GM21619 (cell line): ENCODE data around the gene GADD45A.
A peak's percentile ranks its signal among the peaks of the same experiment; 100 is the strongest.

Experiments
- ATAC-seq: cut with Tn5 transposase; IDR thresholded peaks from one replicate; pipeline ENCODE4 v1.9.1; 2021; ENCODE audit not compliant: unreplicated experiment

The GADD45A gene

DNA sequence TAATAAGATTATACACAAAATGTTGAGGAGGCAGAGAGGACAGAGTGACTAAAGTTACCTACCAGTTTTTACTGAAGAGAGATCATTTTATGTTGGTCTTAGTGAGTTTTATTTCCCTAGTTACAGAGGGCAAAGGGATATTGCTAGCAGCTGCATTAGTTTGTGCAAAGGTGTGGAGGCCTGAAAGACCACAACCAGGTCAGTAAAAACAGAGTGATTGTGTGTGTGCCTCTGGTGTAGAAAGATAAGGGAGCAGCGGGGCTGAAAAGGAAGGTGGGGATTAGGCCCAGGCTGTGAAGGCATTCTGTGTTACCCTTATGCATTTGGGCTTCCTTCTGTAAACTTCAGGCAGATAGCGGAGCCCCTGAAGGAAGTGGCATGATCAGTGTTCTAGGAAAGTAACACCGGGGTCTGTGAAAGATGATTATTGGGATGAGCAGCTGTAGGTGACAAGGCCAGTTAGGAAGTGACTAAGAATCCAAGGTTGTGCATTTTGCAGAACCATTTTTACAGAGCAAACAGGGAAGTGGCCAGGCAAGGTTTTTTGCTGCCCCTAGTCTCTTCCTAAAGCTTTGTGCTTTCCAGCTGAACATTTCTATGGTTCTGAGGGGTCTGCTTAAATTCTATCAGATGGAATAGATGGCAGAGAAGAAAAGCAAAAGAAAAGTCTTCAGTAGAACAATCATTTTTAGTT lies 3.7 kb downstream of the GADD45A start:
- ATAC-seq = no peak

DNA sequence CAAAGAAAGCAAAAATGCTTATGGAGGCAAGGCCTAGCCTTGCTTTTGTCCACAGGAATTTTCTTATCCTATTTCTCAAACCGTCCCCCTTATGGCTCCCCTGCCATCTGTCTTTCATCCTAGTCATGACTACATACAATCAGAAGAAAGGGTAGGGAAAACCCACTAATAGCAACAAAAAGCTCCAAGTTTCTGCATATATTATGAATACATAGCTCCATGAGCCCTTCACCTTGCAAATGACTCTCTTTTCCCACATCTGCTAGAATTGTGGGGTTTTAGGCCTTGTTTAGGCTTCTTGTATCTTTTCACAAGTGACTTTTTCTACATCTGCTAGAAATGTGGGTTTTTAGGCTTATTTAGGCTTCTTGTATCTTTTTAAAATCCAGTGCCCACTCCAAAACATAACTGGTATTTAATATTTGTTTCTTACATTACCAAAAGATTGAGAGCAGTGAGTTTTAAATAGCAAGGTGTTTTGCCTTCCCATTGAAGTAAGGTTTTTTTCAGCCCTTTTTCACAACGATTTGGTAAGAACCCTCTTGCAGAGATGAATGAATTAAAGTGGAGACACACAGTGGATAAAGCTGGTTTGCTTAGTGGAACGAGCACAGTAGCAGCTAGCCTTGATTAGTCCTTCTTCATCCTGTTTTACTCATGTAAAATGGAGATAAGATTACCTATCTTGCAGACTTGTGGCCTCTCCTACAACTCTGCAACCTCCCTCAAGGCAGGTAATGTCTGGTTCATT lies 4.4 kb downstream of the GADD45A start:
- ATAC-seq = no peak

DNA sequence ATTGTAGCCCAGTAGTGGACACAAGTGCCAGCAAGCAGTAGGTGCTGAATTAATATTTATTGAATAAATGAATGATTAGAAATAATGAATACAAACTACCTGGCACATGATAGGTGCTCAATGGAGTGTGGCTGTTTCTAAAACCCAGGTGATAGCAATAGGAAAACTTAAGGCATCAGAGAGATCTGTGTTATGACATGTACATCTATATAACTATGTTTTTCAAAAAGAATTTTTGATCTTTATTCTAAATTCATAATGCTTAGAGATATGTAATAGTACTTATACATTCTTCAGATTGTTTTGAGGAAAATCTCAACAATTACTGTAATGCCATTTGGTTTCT lies 5.0 kb downstream of the GADD45A start:
- ATAC-seq = no peak

DNA sequence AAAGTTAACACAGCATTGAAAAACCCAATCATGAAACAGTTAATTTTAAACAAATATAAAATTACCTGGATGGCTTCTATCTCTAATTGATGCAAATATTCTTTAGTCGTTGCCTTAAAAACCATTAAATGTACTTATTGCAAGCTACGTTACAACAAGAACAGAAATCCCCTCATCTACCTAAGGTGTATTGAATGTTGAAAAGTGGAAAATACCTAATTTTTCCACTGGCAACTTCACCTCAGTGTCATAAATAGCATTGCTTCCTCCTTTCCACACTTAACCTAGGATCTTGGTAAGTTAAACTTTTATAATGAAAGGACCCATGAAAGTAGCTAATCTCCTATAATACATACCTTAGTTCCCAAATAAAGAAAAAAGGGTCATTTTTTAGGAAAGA lies 5.4 kb downstream of the GADD45A start:
- no peak for ATAC-seq

DNA sequence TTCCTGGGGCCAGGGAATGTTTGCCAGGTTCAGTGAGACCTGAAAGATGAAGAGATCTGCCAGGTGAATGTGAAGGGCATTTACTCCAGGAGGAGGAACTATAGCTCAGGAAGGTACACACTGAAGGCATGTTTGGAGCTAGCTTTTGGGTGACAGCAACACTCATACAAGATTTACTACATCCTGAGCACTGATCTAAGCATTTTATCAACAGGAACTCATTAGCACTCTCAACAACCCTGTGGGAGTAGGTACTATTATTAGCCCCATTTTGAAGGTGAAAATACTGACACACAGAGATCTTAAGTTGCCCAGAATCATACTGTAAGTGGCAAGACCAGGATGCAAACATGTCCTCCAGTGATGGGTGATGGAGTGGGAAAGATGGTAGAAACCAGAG lies 6.7 kb downstream of the GADD45A start:
- no peak for ATAC-seq

DNA sequence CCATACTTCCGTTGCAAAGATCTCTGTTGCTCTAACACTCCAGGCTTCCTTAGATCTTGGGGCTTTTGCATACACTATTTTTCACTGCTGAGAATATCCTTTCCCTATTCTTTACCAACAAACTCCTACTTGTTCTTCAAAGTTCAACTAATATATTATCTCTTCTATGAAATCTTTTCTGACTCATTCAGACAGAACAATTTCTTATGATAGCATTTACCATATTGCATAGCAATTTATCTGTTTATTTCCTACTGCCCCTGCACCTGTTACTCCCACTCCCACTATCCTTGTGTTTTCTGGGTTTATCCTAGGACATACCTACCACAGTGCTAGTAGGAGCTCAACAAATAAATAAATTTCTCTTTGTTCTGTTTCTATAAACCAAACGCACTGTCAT lies 11.0 kb downstream of the GADD45A start:
- ATAC-seq = no peak

DNA sequence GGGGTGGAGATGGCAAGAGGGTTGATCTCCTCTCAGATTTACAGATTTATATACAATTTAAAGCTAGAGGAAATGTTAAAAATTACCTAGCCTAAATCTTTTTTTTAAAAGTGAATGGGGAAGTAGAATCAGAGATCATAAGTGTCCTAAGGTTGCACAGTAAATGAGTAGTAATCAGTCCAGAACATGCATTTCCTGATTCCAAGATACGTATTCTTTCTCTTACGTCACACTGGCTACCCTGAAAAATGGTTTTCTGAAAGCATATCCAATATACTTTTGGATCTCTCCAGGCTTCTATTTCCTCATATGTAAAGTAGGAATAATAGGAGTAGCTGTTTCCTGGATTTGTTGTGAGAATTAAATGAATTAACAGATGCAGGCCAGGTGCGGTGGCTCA lies 11.7 kb downstream of the GADD45A start:
- no peak for ATAC-seq

DNA sequence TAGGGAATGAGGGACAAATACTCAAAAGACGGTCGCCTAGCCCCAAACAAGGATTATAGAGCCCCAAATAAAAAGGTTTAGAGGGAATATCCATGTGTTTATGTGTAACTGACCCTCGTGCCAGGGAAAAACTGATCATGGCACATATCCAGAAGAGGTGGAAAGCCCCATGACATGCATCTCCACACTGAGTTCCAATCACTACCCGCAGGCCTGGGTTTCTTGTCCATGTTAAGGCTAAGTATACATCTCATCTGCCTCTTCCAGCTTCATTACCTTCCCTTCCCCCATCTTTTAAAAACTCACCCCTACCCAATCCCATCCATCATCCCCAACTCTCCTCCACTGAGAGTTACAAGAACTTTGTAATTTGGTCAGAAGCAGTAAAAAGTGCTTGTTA lies 15.2 kb downstream of the GADD45A start:
- ATAC-seq = no peak

DNA sequence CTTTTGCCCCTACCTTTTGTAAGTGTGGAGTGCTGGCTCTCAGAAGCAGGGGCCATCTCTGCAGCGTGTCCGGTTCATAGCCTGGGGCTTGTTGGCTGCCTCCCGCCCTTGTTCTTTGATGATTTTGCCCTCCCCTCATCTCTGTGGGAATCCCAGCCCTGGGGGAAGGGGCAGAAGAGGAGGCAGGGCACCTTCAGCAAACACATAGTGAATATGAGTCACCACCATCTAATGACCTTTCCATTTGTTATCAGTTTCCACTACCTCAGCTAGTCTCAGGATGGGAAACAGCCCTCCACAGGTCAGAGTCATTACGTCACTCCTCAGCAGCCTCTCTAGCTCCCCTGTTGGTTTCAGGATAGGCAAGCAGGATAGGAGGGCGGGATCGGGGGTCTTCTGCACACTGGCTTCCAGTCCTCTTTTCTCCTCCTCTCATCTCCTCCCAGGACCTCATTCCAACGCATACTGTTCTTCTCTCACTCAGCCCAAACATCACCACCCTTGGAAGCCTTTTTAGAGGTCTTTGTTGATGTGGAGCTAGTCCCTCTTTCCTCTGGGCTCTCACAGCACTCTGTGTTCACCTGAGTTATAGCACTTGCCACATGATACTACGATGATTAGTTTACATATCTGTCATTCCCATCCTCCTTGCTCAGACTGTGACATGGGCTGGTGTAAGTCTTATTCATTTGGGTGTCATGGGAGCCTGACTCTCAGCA lies 15.8 kb downstream of the GADD45A start:
- ATAC-seq = peak; percentile 51

DNA sequence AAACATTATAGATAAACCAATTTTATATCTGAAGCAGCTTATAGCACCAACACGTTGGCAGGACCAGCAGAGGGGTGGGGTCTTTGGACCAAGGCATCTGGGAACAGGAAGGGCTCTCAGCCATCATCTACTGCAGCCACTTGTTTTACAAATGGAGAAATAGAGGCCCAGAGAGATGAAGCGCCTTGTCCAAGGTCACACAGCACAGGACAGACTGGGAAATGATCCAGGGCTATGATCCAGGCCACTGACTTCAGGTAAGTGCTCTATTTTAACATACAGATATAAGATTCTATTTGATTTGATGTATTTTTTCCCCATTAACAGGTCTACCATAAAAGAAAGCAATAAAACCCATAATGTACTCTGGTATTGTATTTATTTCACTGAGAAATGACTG lies 16.9 kb downstream of the GADD45A start:
- no peak for ATAC-seq

DNA sequence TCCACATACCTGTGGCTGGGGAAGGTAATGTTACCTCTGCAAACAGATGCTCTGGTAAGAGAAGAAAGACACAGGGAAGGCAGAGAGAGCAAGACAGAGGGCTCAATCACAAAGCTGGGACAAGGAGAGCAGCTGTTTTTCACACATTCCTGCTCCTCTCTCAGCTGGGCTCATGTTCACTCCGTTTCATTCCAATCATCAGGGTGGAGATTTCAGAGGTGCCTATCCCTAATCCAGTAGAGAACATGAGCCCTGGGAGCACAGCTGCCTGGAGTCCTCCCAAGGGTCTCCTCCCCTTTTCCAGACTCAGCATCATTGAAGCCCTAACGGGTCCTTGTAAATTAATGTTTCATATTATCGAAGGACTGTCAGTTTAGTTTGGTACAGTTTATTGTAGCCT lies 19.4 kb downstream of the GADD45A start:
- ATAC-seq = no peak

DNA sequence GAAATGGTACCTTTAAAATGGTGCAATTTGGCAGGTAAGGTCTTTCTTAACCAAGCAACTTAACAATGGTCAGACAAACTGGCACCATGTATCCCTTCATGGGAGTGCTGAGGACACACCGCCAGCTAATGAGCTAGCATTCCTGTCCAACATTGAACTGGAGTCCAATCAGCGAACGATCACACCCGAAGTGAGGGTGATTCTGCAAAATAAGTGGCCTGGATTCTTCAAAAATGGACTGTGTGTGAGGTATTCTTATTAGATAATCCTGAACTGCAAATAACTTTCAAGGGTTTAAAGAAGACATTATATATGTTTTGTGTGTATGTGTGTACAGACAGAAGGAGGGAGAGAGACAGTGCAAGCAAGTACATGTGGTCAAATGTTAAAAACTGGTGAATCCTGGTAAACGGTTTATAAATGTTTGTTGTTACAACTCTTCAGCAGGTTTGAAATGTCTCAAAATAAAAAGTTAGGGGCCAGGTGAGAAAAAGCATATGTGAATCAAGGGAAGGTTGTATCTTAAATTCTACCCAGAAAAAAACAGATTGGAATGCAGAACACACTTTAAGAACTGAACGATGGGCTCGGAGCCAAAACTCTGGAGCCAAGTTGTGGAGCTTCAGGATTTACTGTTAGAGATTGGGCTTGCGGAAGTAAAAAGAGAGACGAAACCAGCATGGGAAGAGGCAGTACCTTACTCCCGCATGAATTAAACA lies 20.9 kb downstream of the GADD45A start:
- no peak for ATAC-seq

DNA sequence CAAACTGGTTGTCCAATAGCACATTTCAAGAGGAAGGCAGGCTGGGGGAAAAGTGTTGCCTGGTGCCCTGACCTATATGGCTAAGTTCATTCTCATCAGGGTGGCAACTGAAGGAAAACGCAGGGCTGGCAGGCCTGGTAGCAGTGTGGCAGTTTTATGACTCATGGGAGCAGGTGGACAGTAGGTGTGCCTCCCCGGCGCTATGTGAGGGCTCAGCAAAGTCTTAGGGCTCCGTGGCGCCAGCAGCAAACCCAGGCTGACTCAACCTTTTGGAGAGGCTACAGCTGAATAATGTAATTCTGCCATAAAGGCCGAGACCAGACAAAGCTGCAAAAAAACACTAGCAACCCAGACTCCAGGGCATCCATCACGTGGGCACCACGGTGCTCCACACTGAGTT lies 23.6 kb downstream of the GADD45A start:
- ATAC-seq = no peak

DNA sequence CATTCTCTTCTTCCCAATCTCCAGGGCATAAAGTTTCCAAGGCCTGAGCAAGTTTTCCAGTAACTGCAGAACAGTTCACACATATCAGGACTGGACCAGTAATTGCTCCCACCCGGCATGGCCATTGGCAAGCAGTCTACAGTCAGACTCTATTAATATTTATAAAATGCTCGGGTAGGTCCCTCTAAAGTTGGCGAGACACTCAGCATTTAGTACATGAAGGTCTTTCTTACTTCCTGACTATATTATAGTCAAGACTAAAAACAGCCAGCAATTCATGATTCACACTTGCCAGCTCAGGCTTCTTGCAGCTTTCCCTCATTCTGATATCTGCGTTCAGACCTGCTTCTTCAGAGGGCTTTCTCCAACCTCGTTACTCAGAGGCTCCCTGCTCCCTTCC lies 25.4 kb downstream of the GADD45A start:
- ATAC-seq = no peak

DNA sequence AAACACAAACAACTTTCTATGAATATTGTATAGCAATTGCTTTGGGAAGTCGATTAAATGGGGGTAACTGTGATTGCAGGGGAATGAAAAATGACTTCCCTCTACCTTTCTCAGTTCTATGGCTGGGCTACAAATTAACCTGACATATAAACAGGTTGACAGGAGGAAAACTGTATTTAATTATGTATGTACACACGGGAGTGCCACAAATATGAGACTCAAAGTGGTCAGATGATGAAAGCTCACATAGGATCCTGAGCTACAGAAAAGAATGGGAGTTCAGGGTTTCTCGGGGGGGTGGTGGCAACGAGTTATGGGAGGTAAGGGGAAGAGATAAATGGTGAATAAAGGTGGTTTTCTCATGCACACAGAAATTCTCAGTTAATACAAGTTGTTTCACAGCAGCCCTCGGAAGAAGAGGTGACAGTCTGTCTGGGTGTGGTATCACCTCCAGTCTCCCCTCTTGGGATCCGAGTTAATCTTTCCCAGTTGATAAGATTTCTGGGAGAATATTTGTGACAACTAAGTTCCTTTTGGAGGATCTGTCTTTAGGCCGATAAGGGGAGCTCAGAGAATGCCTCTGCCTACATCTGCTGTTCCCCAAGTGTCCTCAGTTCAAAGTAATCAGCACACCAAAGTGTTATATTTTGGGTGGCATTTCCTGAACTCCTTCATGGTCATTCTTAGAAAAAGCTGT lies 26.3 kb downstream of the GADD45A start:
- no peak for ATAC-seq

DNA sequence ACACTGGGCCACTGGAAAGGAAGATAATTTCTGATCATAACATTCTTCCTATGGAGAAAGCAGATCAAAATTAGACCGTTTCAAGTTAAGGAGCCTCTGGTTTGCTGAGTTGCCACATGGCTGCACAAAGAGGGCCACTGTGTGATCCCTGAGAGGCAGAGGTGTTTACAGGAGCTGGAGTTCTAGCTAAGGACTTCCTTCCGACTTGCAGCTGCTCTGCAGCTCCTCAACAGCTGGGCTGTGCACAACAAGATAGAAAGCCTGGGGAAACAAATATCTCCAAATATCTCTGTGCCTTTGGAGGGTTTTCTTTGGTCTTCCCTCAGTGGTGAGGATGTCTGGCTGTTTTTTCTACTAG lies 26.8 kb downstream of the GADD45A start:
- ATAC-seq = no peak

DNA sequence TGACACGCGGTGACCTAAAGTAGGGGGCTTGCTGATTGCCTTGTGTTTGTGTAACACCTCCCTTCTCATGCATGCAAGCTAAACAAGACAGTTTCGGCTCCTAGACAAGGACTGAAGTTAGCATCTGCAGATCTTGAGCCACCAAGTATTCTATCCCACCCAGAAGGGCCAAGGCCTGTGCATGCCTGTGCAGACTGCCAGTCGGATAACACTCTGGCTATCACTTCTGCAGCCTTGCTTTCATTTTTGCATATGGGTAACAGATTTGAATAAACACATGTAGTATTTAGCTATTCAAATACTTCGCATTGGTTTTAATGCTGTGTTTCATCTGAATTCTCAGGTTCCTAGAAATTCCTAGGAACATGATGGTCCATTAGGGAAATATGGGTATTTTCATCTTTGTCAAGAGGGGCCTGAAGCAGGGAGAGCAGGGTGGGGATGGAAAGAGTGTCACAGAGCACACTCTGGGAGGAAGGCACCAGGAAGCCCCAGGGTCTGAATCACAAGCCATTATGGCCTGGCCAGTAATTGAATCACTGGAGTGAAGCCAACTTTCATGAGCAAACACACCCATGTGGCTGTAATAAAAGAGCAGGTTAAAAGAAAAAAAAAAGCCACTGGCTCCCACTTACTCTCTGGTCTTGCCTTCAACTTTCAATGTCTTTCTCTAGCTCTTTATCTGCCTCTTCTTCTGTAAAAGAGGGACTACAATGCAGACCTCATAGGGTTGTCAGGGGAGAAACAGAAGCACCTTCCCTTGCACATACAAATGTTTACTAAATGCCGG lies 28.3 kb downstream of the GADD45A start:
- no peak for ATAC-seq

DNA sequence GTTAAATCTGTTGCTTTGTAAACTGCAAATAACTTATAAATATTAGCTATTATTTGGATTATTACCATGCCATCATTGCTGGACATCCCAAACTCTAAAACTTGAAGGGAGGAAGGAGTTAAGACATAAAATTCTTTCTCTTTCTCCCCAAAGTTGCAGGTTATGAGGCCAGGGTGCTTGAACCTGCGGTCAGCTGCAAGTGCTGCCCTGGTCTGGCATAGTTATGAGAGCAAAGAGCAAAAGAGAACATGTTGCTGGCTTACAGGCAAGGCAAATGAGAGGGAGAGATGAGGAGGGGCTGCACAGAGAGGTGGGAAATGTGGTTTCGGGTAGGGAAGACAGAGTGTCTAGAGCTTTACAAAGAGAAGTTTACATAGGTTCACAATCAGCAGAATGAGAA lies 30.8 kb downstream of the GADD45A start:
- ATAC-seq = no peak

DNA sequence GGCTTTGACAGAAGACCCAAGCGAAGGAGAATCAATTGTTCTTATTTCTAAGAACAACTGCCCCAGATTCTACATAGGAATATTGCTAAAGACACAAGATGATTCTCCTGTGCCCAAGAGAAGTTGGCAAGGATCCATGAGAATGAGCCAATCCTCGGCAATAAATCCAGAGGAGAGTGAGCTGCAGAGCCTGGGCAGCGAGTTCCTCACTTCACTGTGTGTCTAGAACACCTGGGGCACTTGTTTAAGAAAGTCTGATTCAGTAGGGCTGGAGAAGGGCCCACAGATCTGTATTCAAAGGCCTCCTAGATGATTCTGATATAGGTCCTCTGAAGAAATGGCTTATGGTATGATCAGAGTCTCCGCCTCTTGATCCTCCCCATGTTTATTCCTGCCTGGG lies 31.8 kb downstream of the GADD45A start:
- no peak for ATAC-seq

DNA sequence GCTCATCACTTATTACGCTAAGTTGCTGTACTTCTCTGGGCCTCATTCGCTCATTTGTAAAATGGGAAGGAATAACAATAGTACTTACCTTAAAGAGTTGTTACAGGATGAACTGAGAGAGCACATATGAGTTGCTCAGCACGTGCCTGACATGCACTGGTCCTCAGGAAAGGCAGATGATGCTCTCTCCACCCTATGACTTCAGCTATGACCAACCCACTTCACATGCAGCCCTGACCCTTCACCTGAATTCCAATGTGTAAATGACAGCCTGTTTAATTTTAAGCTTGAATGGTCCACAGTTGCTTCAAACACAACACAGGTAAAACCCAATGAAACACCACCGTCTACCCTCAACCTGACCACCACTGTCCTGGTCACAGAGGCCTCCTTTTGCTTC lies 32.9 kb downstream of the GADD45A start:
- ATAC-seq = no peak
